K562 (cell line): ENCODE results near the gene SFXN3. TPM values are rescaled to one million over a fixed set of nuclear protein-coding genes. Genes with fewer than 3 reads are reported as not detected.

ENCODE experiments used
- BCL6 ChIP-seq: fragments of 250-450 bp; sonication (Bioruptor Pico); IDR thresholded peaks from 2 replicates; pipeline ENCODE4 v1.4.0; 2020
- BDP1 ChIP-seq: IDR thresholded peaks from 3 replicates; pipeline ENCODE4 v1.6.1; 2011; ENCODE audit not compliant: insufficient read length, insufficient read depth
- CBX3 ChIP-seq, 2 experiments: IDR thresholded peaks; 1 replicate in 1 of 2; 2 replicates in 1 of 2; pipeline ENCODE4 v1.6.1; 2012; ENCODE audit warnings: inconsistent platforms in 2 of 2, low read length in 2 of 2, borderline replicate concordance in 1 of 2, control low read depth in 1 of 2
- CREB3L1 ChIP-seq: fragments of 450-650 bp; IDR thresholded peaks from 2 replicates; pipeline ENCODE4 v1.6.1; 2014; ENCODE audit warnings: low read depth, mild to moderate bottlenecking, moderate library complexity, borderline replicate concordance
- ETS1 ChIP-seq: conservative IDR thresholded peaks from 2 replicates; pipeline ENCODE4 v1.6.1; 2011; ENCODE audit warnings: low read depth, mild to moderate bottlenecking, low read length; ENCODE audit not compliant: control insufficient read depth
- FUS ChIP-seq: fragments of 200-400 bp; formaldehyde crosslinking; optimal IDR thresholded peaks from 2 replicates; pipeline ENCODE3; 2017; ENCODE audit warnings: low read depth, low read length
- HMG20B ChIP-seq: fragments of 250-450 bp; sonication (Bioruptor Pico); IDR thresholded peaks from 2 replicates; pipeline ENCODE4 v1.5.0; 2021; ENCODE audit warnings: mild to moderate bottlenecking
- LARP7 ChIP-seq: fragments of 450-650 bp; IDR thresholded peaks from 2 replicates; pipeline ENCODE4 v1.6.1; 2016
- LEF1 ChIP-seq: fragments of 450-650 bp; IDR thresholded peaks from 2 replicates; pipeline ENCODE4 v1.6.1; 2016; ENCODE audit warnings: mild to moderate bottlenecking
- MLLT1 ChIP-seq, 2 experiments: fragments of 450-650 bp; IDR thresholded peaks; 2 replicates each; pipeline ENCODE4 v1.6.1; 2016
- NELFE ChIP-seq: IDR thresholded peaks from 2 replicates; pipeline ENCODE4 v1.6.1; 2011; ENCODE audit warnings: mild to moderate bottlenecking; ENCODE audit not compliant: insufficient read depth, insufficient read length
- NR0B1 ChIP-seq: fragments of 450-650 bp; IDR thresholded peaks from one replicate; pipeline ENCODE4 v1.6.1; 2018; ENCODE audit warnings: mild to moderate bottlenecking, moderate library complexity; ENCODE audit not compliant: partially characterized antibody
- NR2C2 ChIP-seq, 2 experiments: fragments of 200-800 bp in 1 of 2; sonication (Bioruptor generic) in 1 of 2; sonication (generic) in 1 of 2; formaldehyde crosslinking in 1 of 2; IDR thresholded peaks; 2 replicates each; pipeline versions ENCODE4 v1.6.1 to v1.8.0; 2016 to 2022; ENCODE audit warnings: mild to moderate bottlenecking in 1 of 2, missing compliant biosample characterization in 1 of 2, missing genetic modification characterization in 1 of 2, missing genetic modification reagents in 1 of 2
- NRF1 ChIP-seq, 2 experiments: fragments of 450-650 bp; IDR thresholded peaks in 1 of 2; conservative IDR thresholded peaks in 1 of 2; 2 replicates each; pipeline ENCODE4 v1.6.1; 2014; ENCODE audit warnings: mild to moderate bottlenecking in 2 of 2
- TCFL5 ChIP-seq: fragments of 250-450 bp; sonication (Bioruptor Pico); conservative IDR thresholded peaks from 2 replicates; pipeline ENCODE4 v1.6.1; 2021; ENCODE audit warnings: mild to moderate bottlenecking, moderate library complexity, matching md5 sums
- TOE1 ChIP-seq, 2 experiments: fragments of 450-650 bp in 1 of 2; sonication (generic) in 1 of 2; formaldehyde crosslinking in 1 of 2; IDR thresholded peaks; 2 replicates each; pipeline versions ENCODE4 v1.7.1 to v1.8.0; 2016 to 2022; ENCODE audit warnings: borderline replicate concordance in 2 of 2, mild to moderate bottlenecking in 2 of 2, antibody characterized with exemption in 1 of 2, inconsistent platforms in 1 of 2, low read depth in 1 of 2, missing genetic modification reagents in 1 of 2, moderate library complexity in 1 of 2
- XRCC5 ChIP-seq: fragments of 200-400 bp; formaldehyde crosslinking; IDR thresholded peaks from 2 replicates; pipeline ENCODE4 v1.6.1; 2017; ENCODE audit warnings: low read depth, mild to moderate bottlenecking, low read length
- ZFP36 ChIP-seq: fragments of 150-350 bp; IDR thresholded peaks from 2 replicates; pipeline ENCODE4 v1.6.1; 2018; ENCODE audit warnings: low read length, low read depth; ENCODE audit not compliant: partially characterized antibody
- polyA plus RNA-seq, 8 experiments: library from polyadenylated mRNA; depleted of rRNA in 4 of 8; stranded (reverse) in 5 of 8; unstranded in 3 of 8; fragments of >200 nt; fragmentation: Nextera tagmentation in 2 of 8; fragmentation: Illumina TruSeq in 1 of 8; extraction: Ambion mirVana in 2 of 8; extraction: Trizol in 1 of 8; gene quantifications; 2 replicates each; pipeline versions ENCODE4 v1.2.1 to v1.2.3, GENCODE V29; 2011 to 2014; ENCODE audit warnings: inconsistent platforms in 1 of 8, missing spikeins in 1 of 8
- total RNA-seq, 7 experiments: library from RNA; depleted of rRNA in 6 of 7; stranded (reverse); fragments of >200 nt in 6 of 7; fragmentation: Illumina TruSeq in 2 of 7; extraction: Trizol in 2 of 7; gene quantifications; 2 replicates each; pipeline versions ENCODE4 v1.2.1 to v1.2.3, GENCODE V29; 2011 to 2021; ENCODE audit warnings: low replicate concordance in 1 of 7
- TF ChIP-seq, protein P1 (sequence below): sonication (generic); formaldehyde crosslinking; IDR thresholded peaks from 2 replicates; pipeline ENCODE4 v1.8.0; 2022; ENCODE audit warnings: missing genetic modification reagents, mild to moderate bottlenecking, borderline replicate concordance

SFXN3 gene
- total and polyA plus RNA-seq, 9 of the 15 experiments (the other 6 are each of a cell fraction or from before 2014, with no cell fraction given): 0.24 to 4.6 (median 0.86) TPM

- TF ChIP-seq LARP7 (no peak), TCFL5 (CRISPR knock-in tag) (no peak), NELFE (no peak), FUS (no peak), NR2C2 (CRISPR knock-in tag; IDR thresholded peaks at IDR 0.05) (no peak), NR2C2 (tag; IDR thresholded peaks at IDR 0.05) (no peak; the same call in none of the 2 replicates), ETS1 (peak; percentile 53; the same call in 1 of the 2 replicates), TOE1 (IDR thresholded peaks at IDR 0.05; ENCODE audit: borderline replicate concordance) (no peak), TOE1 (CRISPR knock-in tag; IDR thresholded peaks at IDR 0.05; ENCODE audit: borderline replicate concordance, low read depth) (no peak), ZFP36 (no peak), NR0B1 (no peak), HMG20B (CRISPR knock-in tag) (no peak), BCL6 (CRISPR knock-in tag) (no peak), MLLT1 (IDR thresholded peaks at IDR 0.05) (no peak), BDP1 (no peak), CREB3L1 (peak; percentile 36; the same call in 1 of the 2 replicates), CBX3 (IDR thresholded peaks at IDR 0.05; ENCODE audit: borderline replicate concordance in 1 of 2, low read length in 2 of 2) (no peak), XRCC5 (no peak), NRF1 (conservative IDR thresholded peaks at IDR 0.05 in 1 of 2, IDR thresholded peaks at IDR 0.05 in 1 of 2) (peak; percentile 62 to 71; a peak in 3 of 4 replicates), LEF1 (no peak)
- TF ChIP-seq, protein P1, sequence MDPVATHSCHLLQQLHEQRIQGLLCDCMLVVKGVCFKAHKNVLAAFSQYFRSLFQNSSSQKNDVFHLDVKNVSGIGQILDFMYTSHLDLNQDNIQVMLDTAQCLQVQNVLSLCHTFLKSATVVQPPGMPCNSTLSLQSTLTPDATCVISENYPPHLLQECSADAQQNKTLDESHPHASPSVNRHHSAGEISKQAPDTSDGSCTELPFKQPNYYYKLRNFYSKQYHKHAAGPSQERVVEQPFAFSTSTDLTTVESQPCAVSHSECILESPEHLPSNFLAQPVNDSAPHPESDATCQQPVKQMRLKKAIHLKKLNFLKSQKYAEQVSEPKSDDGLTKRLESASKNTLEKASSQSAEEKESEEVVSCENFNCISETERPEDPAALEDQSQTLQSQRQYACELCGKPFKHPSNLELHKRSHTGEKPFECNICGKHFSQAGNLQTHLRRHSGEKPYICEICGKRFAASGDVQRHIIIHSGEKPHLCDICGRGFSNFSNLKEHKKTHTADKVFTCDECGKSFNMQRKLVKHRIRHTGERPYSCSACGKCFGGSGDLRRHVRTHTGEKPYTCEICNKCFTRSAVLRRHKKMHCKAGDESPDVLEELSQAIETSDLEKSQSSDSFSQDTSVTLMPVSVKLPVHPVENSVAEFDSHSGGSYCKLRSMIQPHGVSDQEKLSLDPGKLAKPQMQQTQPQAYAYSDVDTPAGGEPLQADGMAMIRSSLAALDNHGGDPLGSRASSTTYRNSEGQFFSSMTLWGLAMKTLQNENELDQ (CRISPR knock-in tag): no peak
Measured at GRCh38 chr10:100998991-100999741, 31.9 kb upstream of the SFXN3 start (continued).
